Colonic mucosa (tissue), 4 donors: Measurements from ENCODE around the gene CLIP4. TPM values are rescaled to one million over a fixed set of nuclear protein-coding genes. Genes with fewer than 3 reads are reported as not detected.

ENCODE experiments used
- DNase-seq: peaks from one replicate; pipeline ENCODE4 v3.0.0-alpha.2; 2020
- H3K27ac ChIP-seq: fragments of 200-600 bp; one replicate; pipeline ENCODE4 v1.8.0; 2021
- H3K27me3 ChIP-seq: fragments of 200-600 bp; one replicate; pipeline ENCODE4 v1.8.0; 2021
- H3K36me3 ChIP-seq: fragments of 200-600 bp; one replicate; pipeline ENCODE4 v1.8.0; 2021
- H3K4me1 ChIP-seq: fragments of 200-600 bp; one replicate; pipeline ENCODE4 v1.8.0; 2021; ENCODE audit warnings: mild to moderate bottlenecking
- H3K4me3 ChIP-seq: fragments of 200-600 bp; one replicate; pipeline ENCODE4 v1.8.0; 2021
- H3K9ac ChIP-seq, 2 donors: one replicate each; pipeline ENCODE4 v1.7.0; 2013; ENCODE audit warnings: control low read depth in 2 of 2, low read depth in 2 of 2, low read length in 2 of 2
- H3K9me3 ChIP-seq: fragments of 200-600 bp; one replicate; pipeline ENCODE4 v1.8.0; 2021
- CTCF ChIP-seq: fragments of 200-600 bp; IDR thresholded peaks from one replicate; pipeline ENCODE4 v1.8.0; 2022; ENCODE audit warnings: antibody characterized with exemption, mild to moderate bottlenecking
- intact Hi-C: fragments of 100-400 bp; cut with DNase I; formaldehyde crosslinking; loops from one replicate; pipeline ENCODE4 v1.14.1; 2022
- total RNA-seq, 2 donors: library from RNA; stranded (reverse); fragmentation: NEBNext Ultra II Directional in 1 of 2; extraction: Animal tissue kit (Norgen Biotek cat#: 25700) in 1 of 2; gene quantifications; one replicate each; pipeline ENCODE4 v1.2.1, GENCODE V29; 2021
- donor health status: healthy.
- donor health status: DM: no; HTN: no; CAD: no.
- donor health status: DM: no; HTN: no; CAD: no.

Gene CLIP4
- total RNA-seq, 2 donors from 2014 or later, result 2.1 to 7.7 TPM

- H3K9ac ChIP-seq, result no peak overlapping the region
- no peak for DNase-seq
- no peak overlapping the region for H3K27ac ChIP-seq
- no peaks in the 10 kb centered on the region for H3K9me3 ChIP-seq
- intact Hi-C loops, result no loop called here
- no peak overlapping the region for H3K4me3 ChIP-seq
- H3K36me3 ChIP-seq, result no peaks in the 10 kb centered on the region
- no peaks in the 10 kb centered on the region for H3K27me3 ChIP-seq
- no peak for TF ChIP-seq CTCF
- no peaks in the 10 kb centered on the region for H3K4me1 ChIP-seq
These were observed 43.9 kb upstream of the CLIP4 start for GRCh38 chr2:29071032-29071975.

- no peak for DNase-seq
- intact Hi-C loops, result no loop called here
These were observed 43.0 kb upstream of the CLIP4 start for GRCh38 chr2:29072251-29072650.

GRCh38 chr2:29072971-29073725, 42.1 kb upstream of the CLIP4 start:
- Histone ChIP-seq H3K27ac (no peak overlapping the region), H3K36me3 (no peaks in the 10 kb centered on the region)
- no peak for TF ChIP-seq CTCF

More at GRCh38 chr2:29072251-29072650, 43.0 kb upstream of the CLIP4 start:
- H3K9ac ChIP-seq, result no peak overlapping the region
- H3K27ac ChIP-seq, result no peak overlapping the region
- no peak for TF ChIP-seq CTCF
- no peaks in the 10 kb centered on the region for H3K9me3 ChIP-seq
- H3K27me3 ChIP-seq, result no peaks in the 10 kb centered on the region
- H3K4me3 ChIP-seq, result no peak overlapping the region
- no peaks in the 10 kb centered on the region for H3K36me3 ChIP-seq
- no peaks in the 10 kb centered on the region for H3K4me1 ChIP-seq

DNA sequence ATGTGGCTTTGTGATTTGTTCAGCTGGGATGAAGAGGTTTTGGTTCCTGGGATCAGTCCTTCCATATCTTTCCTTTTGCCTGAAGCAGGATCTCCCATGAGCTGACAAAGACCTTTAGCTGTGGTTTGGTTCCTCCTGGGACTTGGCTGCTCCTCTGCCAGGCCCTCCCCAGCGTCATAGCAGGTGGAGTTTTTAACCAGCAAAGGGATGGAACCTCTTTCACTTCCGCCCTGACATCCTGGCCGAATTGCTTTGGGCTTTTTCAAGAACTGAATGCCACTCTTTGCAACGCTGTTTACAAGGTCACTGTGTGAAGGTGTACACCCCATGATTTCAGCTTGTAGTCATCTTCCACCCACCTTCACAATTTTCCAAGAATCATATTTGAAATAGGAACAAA, 41.3 kb upstream of the CLIP4 start:
- Histone ChIP-seq H3K4me1 (no peaks in the 10 kb centered on the region), H3K36me3 (no peaks in the 10 kb centered on the region), H3K9me3 (no peaks in the 10 kb centered on the region), H3K4me3 (no peak overlapping the region), H3K27ac (no peak overlapping the region), H3K27me3 (no peaks in the 10 kb centered on the region), H3K9ac (no peak overlapping the region)
- no peak for TF ChIP-seq CTCF
- intact Hi-C loops, result no loop called here
- no peak for DNase-seq

More at GRCh38 chr2:29072971-29073725, 42.1 kb upstream of the CLIP4 start:
- DNase-seq, result no peak
- H3K27me3 ChIP-seq, result no peaks in the 10 kb centered on the region
- intact Hi-C loops, result no loop called here
- H3K4me1 ChIP-seq, result no peaks in the 10 kb centered on the region
- no peak overlapping the region for H3K9ac ChIP-seq
- no peaks in the 10 kb centered on the region for H3K9me3 ChIP-seq
- H3K4me3 ChIP-seq, result no peak overlapping the region

- H3K4me3 ChIP-seq, result no peak within 1 kb of the TSS
- no peaks in the 10 kb centered on the region for H3K4me1 ChIP-seq
- no peaks in the 10 kb centered on the region for H3K27me3 ChIP-seq
- H3K36me3 ChIP-seq, result no peaks in the 10 kb centered on the region
- no peak for TF ChIP-seq CTCF
- H3K27ac ChIP-seq, result no peak within 1 kb of the TSS
- no peaks in the 10 kb centered on the region for H3K9me3 ChIP-seq
- DNase-seq, result no peak
- H3K9ac ChIP-seq, result no peak within 1 kb of the TSS
- intact Hi-C loops, result no loop called here
These were observed 40.8 kb upstream of the CLIP4 start, which contains the start of gene PCARE for GRCh38 chr2:29074411-29074810. Gene PCARE, minus strand, starts transcription at chr2:29074523. Its CDS starts 262 bp downstream, at chr2:29074261.
